ENCODE measurements around the gene MDGA2.
"Not testable (repeated sequence)": the region's sequence is repeated elsewhere in the genome, so short reads cannot be mapped to it uniquely, and the experiment has no call there.

The MDGA2 gene

DNA sequence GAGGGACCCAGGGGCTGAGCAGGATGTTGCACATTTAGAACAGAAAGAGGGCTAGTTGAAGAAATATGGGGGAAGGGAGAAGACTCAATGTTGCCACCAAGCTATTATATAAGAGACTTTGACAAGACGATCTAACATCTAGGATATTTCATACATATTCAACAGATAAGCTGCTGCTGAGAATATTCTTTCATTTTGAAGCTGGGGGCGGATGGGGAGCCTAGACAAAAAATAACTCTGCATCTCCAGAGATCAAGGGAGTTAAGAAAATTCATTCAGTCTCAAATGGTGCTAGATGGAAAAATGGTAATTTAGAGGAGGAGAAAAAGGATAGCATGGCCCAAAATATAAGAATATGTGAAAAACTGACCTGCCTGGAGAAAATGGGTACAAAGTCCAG lies 415.6 kb downstream of the MDGA2 start:
- no peak overlapping the region for H3K27ac ChIP-seq
- no peak for TF ChIP-seq ZFX (IDR thresholded peaks at IDR 0.05)
- TF ChIP-seq, protein P1, sequence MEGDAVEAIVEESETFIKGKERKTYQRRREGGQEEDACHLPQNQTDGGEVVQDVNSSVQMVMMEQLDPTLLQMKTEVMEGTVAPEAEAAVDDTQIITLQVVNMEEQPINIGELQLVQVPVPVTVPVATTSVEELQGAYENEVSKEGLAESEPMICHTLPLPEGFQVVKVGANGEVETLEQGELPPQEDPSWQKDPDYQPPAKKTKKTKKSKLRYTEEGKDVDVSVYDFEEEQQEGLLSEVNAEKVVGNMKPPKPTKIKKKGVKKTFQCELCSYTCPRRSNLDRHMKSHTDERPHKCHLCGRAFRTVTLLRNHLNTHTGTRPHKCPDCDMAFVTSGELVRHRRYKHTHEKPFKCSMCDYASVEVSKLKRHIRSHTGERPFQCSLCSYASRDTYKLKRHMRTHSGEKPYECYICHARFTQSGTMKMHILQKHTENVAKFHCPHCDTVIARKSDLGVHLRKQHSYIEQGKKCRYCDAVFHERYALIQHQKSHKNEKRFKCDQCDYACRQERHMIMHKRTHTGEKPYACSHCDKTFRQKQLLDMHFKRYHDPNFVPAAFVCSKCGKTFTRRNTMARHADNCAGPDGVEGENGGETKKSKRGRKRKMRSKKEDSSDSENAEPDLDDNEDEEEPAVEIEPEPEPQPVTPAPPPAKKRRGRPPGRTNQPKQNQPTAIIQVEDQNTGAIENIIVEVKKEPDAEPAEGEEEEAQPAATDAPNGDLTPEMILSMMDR (conservative IDR thresholded peaks at IDR 0.05), result no peak

DNA sequence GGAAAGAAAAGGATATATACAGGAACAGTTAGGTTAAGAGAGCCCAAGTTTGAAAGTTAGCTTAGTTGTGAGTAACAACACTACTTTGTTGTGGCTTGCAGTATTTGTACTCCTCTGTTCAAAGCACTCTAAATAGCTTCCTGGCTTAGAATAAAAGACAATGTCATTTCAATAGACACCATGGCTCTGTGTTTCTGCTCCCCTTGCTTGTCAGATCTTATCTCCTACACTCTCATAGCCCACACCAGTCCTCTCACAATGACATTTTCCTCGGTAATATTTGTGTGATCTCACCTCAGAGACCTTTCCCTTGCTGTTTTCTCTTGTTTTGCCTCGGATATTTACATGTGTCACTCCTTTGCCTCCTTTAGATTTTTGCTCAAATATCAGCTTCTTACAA lies 418.4 kb downstream of the MDGA2 start:
- TF ChIP-seq, protein P1 (conservative IDR thresholded peaks at IDR 0.05), result no peak
- no peak for TF ChIP-seq ZFX (IDR thresholded peaks at IDR 0.05)
- no peak overlapping the region for H3K27ac ChIP-seq

DNA sequence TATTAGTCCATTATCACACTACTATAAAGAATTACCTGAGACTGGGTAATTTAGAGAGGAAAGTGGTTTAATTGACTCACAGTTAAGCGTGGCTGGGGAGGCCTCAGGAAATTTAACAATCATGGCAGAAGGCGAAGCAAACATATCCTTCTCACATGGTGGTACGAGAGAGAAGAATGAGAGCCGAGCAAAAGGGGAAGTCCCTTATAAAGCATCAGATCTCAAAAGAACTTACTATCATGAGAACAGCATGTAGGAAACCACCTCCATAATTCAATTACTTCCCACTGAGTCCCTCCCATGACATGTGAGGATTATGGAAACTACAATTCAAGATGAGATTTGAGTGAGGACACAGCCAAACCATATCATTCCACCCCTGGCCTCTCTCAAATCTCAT lies 422.6 kb downstream of the MDGA2 start:
- TF ChIP-seq, protein P1 (conservative IDR thresholded peaks at IDR 0.05), result no peak
- no peak for TF ChIP-seq ZFX (IDR thresholded peaks at IDR 0.05)
- H3K27ac ChIP-seq, result no peak overlapping the region

DNA sequence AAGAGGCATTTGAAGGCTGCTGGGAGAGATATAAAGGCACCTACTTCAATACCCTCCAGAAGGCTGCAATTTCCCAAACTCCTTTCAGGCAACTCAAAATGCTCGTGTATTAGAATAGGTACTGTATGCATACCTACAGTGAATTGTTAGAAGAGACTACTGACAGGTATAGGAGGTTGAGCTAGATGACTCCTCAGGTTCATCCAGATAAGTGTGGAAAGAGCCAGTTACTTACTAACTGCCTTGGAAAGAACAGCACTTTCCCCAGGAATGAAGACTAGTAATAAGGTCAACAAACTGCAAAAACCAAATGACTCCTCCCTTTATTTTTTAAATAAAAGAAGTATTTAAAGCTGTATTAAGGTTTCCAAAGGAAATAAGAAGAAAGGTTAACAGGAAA lies 429.0 kb downstream of the MDGA2 start:
- H3K27ac ChIP-seq, result no peak overlapping the region

DNA sequence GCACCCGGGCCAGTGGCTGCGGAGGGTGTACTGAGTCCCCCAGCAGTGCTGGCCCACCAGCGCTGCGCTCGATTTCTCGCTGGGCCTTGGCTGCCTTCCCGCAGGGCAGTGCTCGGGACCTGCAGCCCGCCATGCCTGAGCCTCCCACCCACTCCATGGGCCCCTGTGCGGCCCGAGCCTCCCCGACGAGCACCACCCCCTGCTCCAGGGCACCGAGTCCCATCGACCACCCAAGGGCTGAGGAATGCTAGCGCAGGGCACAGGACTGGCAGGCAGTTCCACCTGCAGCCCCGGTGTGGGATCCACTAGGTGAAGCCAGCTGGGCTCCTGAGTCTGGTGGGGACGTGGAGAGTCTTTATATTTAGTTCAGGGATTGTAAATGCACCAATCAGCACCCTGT lies 432.8 kb downstream of the MDGA2 start:
- not testable (repeated sequence) for H3K27ac ChIP-seq

More for the DNA sequence above, 429.0 kb downstream of the MDGA2 start:
- TF ChIP-seq, protein P1 (conservative IDR thresholded peaks at IDR 0.05), result no peak
- no peak for TF ChIP-seq ZFX (IDR thresholded peaks at IDR 0.05)

DNA sequence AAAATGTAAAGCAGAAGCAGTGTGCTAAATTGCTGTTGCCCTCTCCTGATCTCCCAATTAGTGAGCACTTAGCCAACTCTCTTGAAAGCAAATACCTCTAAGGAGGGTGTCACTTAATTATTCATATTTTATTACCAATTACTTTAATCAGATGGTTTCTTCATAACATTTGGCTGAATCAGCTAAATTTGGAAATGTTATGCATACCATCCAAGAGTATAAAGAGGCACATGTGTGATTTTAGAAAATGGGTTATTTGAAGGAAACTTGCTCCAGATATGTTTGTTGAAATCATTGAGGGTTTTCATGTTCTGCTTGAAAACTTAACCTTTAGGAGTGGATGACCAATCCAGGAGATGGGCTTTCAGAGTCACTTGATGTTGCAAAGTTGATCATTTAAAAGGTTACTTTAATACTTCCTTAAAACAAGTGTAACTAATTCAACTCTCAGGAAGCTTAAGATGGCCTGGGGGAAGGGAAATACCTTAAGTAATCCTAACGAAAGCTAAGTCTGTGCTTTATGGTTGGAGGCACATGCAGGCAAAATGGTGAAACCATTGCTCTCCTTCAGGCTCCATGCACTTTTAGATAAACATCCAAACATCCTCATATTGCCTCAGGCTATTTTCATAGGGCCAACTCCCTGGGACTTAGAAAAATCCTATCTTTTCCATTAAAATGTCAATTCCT lies 434.5 kb downstream of the MDGA2 start:
- no peak for TF ChIP-seq ZFX (IDR thresholded peaks at IDR 0.05)
- TF ChIP-seq, protein P1 (conservative IDR thresholded peaks at IDR 0.05), result no peak
- H3K27ac ChIP-seq, result no peak overlapping the region

DNA sequence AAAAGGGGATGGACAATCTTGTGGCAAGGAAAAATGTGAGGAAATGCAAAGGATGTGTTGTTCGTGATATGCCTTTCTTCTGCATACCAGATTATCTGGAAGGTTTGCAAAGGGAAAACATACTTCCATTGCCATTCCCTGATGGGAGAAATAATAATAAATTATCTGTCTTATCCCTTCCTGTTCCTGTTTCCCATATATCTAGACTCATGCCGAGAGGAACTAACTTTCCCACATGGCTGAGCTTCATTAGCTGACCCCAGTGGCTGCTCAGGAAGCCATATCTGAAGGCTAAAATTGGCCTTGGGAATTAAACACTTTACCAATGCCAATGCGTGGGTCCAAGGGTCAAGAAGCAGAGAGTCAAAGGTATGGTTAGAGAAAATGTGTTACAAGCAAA lies 439.8 kb downstream of the MDGA2 start:
- H3K27ac ChIP-seq, result no peak overlapping the region
- TF ChIP-seq ZFX (IDR thresholded peaks at IDR 0.05), result no peak
- TF ChIP-seq, protein P1 (conservative IDR thresholded peaks at IDR 0.05), result no peak

DNA sequence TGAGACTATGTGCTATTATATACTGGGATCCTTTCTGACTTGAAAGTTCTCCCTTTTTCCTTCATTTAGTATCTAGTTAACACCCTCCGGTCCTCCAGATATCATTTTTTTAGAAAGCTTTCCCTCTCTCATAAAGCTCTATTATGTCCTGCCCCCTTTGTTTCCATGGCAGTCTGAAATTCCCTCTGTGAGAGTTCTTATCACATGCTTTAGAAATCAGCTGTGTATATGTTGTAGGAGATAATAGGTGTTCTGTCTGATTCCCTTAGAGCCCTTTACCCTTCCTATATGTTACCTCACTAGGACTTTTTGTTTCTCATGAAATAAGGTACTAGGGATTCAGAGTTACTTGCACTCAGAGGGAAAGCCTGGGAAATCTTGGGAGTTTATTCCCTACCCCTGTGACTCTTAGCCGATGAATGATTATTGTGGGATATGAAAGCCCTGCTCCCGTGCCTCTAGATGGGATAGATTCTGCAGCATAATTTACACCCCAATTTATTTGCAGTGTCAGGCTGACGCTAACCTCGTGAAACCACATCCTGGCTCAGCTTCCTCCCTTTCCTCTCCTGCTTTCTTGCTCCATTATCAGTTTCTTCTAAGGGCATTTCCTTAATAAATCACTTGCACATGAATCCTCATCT lies 448.4 kb downstream of the MDGA2 start:
- TF ChIP-seq ZFX (IDR thresholded peaks at IDR 0.05), result no peak
- TF ChIP-seq, protein P1 (conservative IDR thresholded peaks at IDR 0.05), result no peak
- no peak overlapping the region for H3K27ac ChIP-seq

Data from C4-2B (cell line).